Mucosa of descending colon (tissue), 3 donors: ENCODE data around the gene BFAR. TPM values are rescaled to one million over a fixed set of nuclear protein-coding genes. Genes with fewer than 3 reads are reported as not detected.
"Not testable (repeated sequence)": the region's sequence is repeated elsewhere in the genome, so short reads cannot be mapped to it uniquely, and the experiment has no call there.

Source experiments
- ATAC-seq: fragments of 200-7000 bp; cut with Tn5 transposase; one replicate; pipeline ENCODE4 v1.9.1; 2020; ENCODE audit warnings: mild to moderate bottlenecking, moderate library complexity
- DNase-seq, 3 donors: peaks; one replicate each; pipeline ENCODE4 v3.0.0-alpha.2; 2020
- H3K36me3 ChIP-seq: fragments of 200-600 bp; one replicate; pipeline ENCODE4 v1.8.0; 2021; ENCODE audit warnings: low read depth, mild to moderate bottlenecking
- H3K4me1 ChIP-seq: fragments of 200-600 bp; one replicate; pipeline ENCODE4 v1.8.0; 2021; ENCODE audit warnings: low read depth, mild to moderate bottlenecking
- H3K4me3 ChIP-seq: fragments of 200-600 bp; one replicate; pipeline ENCODE4 v1.8.0; 2021; ENCODE audit warnings: mild to moderate bottlenecking
- H3K9me3 ChIP-seq: fragments of 200-600 bp; one replicate; pipeline ENCODE4 v1.8.0; 2021; ENCODE audit warnings: mild to moderate bottlenecking
- intact Hi-C, 2 donors: fragments of 100-400 bp; cut with DNase I in 1 of 2; cut with micrococcal nuclease in 1 of 2; formaldehyde crosslinking; loops; one replicate each; pipeline versions ENCODE4 v1.11.0 to v1.11.1; 2022; cut with DNase I, micrococcal nuclease
- total RNA-seq, 3 donors: library from RNA; stranded (reverse); fragmentation: NEBNext Ultra II Directional in 2 of 3; extraction: Animal tissue kit (Norgen Biotek cat#: 25700) in 2 of 3; gene quantifications; one replicate each; pipeline versions ENCODE4 v1.2.1 to v1.2.4, GENCODE V29; 2021 to 2023
- TF ChIP-seq, protein P1 (sequence below): fragments of 200-600 bp; IDR thresholded peaks from one replicate; pipeline ENCODE4 v1.8.0; 2022; ENCODE audit warnings: antibody characterized with exemption, mild to moderate bottlenecking
- donor health status: DM: no; HTN: no; CAD: no; lungs with moderate emphysema.
- donor health status: DM: no; HTN: no; CAD: no.
- donor health status: DM: no; HTN: yes; CAD: no.

The BFAR gene
- total RNA-seq, 3 donors from 2014 or later: 59.4 to 71.1 (median 61.6) TPM

DNA sequence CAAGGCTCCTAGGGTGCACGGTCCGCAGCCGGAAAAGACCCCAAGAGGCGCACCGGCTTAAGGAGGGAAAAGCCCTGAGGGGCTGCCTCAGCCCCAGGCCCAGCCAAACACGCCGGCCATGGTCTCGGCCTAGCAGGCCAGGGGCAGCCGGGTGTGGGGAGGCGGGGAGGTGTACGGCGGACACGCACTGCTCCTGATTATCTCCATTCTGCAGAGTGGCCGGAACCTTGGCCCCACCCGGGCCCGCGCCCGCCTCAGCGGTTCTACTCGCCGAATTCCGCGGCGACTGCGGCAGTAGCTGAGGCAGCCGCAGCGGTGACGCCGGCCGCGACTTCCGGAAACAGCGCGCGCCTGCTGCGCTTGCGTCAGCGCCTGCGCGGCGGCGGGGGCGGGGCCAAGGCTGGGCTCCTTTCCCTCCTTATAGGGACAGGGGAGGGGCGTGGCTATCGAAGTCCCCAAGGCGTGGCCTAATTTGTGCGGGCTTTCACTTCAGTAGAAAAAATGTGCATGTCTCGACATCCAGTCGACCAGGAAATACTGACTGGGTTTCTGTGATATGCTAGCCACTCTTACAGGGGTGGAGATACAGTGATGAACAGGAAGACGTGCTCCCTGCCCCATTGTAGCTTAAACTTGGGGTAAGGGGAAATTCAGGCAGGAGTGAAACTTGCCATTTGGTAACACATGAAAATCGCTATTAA, 2.7 kb upstream of the BFAR start, which contains the start of gene PARN:
Gene PARN (minus strand): TSS at position 342 of the 701 bp plus-strand sequence. CDS start 135 bp downstream, at position 207.
- TF ChIP-seq, protein P1, sequence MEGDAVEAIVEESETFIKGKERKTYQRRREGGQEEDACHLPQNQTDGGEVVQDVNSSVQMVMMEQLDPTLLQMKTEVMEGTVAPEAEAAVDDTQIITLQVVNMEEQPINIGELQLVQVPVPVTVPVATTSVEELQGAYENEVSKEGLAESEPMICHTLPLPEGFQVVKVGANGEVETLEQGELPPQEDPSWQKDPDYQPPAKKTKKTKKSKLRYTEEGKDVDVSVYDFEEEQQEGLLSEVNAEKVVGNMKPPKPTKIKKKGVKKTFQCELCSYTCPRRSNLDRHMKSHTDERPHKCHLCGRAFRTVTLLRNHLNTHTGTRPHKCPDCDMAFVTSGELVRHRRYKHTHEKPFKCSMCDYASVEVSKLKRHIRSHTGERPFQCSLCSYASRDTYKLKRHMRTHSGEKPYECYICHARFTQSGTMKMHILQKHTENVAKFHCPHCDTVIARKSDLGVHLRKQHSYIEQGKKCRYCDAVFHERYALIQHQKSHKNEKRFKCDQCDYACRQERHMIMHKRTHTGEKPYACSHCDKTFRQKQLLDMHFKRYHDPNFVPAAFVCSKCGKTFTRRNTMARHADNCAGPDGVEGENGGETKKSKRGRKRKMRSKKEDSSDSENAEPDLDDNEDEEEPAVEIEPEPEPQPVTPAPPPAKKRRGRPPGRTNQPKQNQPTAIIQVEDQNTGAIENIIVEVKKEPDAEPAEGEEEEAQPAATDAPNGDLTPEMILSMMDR: no peak
- DNase-seq: peak; percentile 98 to 99 (median 98)
- no peaks in the 10 kb centered on the region for H3K9me3 ChIP-seq
- no peaks in the 10 kb centered on the region for H3K36me3 ChIP-seq
- intact Hi-C loops: no loop called here
- peak within 1 kb of the TSS; percentile 60 for H3K4me3 ChIP-seq
- ATAC-seq: peak; percentile 80
- H3K4me1 ChIP-seq: peaks cover 23% of the 10 kb centered on the region

DNA sequence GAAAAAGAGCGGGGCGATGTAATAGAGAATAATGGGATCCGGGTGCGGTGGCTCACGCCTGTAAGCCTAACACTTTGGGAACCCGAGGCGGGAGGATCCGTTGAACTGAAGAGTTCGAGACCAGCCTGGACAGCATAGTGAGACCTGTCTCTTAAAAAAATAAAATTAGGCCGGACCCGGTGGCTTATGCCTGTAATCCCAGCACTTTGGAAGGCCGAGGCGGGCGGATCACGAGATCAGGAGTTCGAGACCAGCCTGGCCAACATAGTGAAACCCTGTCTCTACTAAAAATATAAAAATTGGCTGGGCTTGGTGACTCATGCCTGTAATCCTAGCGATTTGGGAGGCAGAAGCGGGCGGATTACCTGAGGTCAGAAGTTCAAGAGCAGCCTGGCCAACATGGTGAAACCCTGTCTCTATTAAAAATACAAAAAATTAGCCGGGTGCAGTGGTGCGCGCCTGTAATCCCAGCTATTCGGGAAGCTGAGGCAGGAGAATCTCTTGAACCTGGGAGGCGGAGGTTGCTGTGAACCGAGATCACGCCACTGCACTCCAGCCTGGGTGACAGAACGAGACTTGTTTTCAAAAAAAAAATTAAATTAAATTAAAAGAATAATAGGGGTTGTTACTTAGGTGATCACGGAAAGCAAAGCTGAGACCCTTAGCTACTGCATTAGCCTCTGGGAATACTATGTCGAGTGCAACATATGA, 2.0 kb upstream of the BFAR start:
- DNase-seq: peak in 2 of 3 donors; percentile 54 to 63
- H3K4me3 ChIP-seq, H3K9me3 ChIP-seq, intact Hi-C loops, H3K36me3 ChIP-seq, ATAC-seq: not testable (repeated sequence)
- H3K4me1 ChIP-seq: peaks cover 27% of the 10 kb centered on the region

DNA sequence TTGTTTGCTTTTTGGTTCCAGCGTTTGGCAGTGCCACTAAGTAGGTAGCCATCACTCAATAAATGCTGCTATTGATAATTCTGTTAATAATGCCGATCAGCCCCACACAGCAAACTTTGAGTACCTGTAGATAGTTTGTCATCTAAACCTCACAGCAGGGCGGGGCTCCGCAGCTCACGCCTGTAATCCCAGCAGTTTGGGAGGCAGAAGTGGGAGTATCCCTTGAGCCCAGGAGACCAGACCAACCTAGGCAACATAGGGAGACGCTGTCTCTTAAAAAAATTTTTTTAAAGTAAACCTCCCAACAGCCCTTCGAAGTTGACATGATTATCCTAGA, 1.6 kb downstream of the BFAR start:
- TF ChIP-seq, protein P1: no peak
- H3K9me3 ChIP-seq: no peaks in the 10 kb centered on the region
- DNase-seq (peak in 2 of 3 donors; percentile 52 to 55), ATAC-seq (no peak)
- peaks cover 26% of the 10 kb centered on the region for H3K4me1 ChIP-seq
- no peaks in the 10 kb centered on the region for H3K36me3 ChIP-seq
- intact Hi-C loops: no loop called here
- H3K4me3 ChIP-seq: no peak overlapping the region

DNA sequence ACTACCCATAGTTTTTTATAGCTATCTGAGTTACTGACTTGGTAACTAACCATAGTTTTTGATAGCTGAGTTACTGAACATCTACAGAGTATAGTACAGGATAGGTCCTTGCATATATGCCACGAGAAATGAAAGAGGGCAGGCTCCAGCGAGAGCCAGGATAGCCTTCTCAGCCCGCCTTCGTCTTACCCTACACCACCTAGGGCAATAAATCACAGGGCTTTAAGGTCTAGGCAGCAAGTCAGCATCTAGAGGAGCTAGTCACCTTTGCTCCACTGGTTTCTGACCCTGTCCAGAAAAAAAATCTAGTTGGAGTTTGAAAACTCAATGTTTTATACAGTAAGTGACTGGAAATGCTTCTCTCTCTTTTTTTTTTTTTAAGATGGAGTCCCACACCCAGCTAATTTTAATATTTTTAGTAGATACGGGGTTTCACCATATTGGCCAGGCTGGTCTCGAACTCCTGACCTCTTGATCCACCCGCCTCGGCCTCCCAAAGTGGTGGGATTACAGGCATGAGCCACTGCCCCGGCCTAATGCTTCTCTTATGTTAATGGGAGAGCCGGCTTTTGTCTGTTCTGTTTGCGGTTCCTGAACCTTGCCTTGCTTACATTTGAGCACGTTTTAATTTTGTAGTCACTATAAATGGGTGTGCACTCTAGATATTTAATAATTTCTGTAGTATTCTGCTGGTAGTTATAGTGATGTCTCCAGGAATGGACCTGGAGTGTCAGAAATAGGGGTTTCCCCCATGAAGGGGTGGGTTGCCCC, 2.8 kb downstream of the BFAR start:
- no peak overlapping the region for H3K4me3 ChIP-seq
- no peaks in the 10 kb centered on the region for H3K9me3 ChIP-seq
- TF ChIP-seq, protein P1: no peak
- ATAC-seq: no peak
- H3K36me3 ChIP-seq: no peaks in the 10 kb centered on the region
- H3K4me1 ChIP-seq: peaks cover 26% of the 10 kb centered on the region
- DNase-seq: no peak
- intact Hi-C loops: no loop called here

DNA sequence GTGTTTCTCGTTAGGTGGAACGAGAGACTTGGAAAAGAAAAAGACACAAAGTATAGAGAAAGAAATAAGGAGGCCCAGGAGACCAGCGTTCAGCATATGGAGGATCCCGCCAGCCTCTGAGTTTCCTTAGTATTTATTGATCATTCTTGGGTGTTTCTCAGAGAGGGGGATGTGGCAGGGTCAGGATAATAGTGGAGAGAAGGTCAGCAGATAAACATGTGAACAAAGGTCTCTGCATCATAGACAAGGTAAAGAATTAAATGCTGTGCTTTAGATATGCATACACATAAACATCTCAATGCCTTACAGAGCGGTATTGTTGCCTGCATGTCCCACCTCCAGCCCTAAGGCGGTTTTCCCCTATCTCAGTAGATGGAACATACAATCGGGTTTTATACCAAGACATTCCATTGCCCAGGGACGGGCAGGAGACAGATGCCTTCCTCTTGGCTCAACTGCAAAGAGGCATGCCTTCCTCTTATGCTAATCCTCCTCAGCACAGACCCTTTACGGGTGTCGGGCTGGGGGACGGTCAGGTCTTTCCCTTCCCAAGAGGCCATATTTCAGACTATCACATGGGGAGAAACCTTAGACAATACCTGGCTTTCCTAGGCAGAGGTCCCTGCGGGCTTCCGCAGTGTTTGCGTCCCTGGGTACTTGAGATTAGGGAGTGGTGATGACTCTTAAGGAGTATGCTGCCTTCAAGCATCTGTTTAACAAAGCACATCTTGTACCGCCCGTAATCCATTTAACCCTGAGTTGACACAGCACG, 3.6 kb downstream of the BFAR start:
- intact Hi-C loops, H3K36me3 ChIP-seq, H3K9me3 ChIP-seq, ATAC-seq, DNase-seq, H3K4me3 ChIP-seq: not testable (repeated sequence)
- peaks cover 32% of the 10 kb centered on the region for H3K4me1 ChIP-seq

DNA sequence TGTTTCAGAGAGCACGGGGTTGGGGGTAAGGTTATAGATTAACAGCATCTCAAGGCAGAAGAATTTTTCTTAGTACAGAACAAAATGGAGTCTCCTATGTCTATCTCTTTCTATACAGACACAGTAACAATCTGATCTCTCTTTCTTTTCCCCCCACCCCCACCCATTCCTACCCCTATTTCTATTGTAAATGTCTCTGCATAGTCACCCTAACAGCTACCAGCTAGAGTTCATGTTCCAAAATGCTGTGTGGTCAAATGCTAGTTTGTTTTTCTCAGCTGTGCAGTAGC, 4.1 kb downstream of the BFAR start:
- intact Hi-C loops, H3K4me3 ChIP-seq, DNase-seq, H3K36me3 ChIP-seq, H3K9me3 ChIP-seq, ATAC-seq: not testable (repeated sequence)
- H3K4me1 ChIP-seq: peaks cover 32% of the 10 kb centered on the region
